SK-N-SH (cell line): ENCODE data around the gene ELMO1. TPM values are rescaled to one million over a fixed set of nuclear protein-coding genes. Genes with fewer than 3 reads are reported as not detected.

ENCODE experiments used
- CTCF ChIA-PET: fragments of 300-600, 350-600 bp; formaldehyde crosslinking; extraction: SDS; loops from one replicate; lab custom pipeline; 2021; lab: Yijun Ruan, JAX
- POLR2A ChIA-PET: fragments of 350-600 bp; sonication (Branson Sonifier 250); formaldehyde crosslinking; extraction: SDS; loops from one replicate; lab custom pipeline; 2020; ENCODE audit warnings: antibody characterized with exemption, inconsistent platforms; lab: Yijun Ruan, JAX
- DNase-seq: peaks from one replicate; pipeline ENCODE4 v3.0.0; 2012
- H2AFZ ChIP-seq: fragments of 200-600 bp; sonication (generic); 2 replicates; pipeline ENCODE4 v1.8.1; 2016; ENCODE audit warnings: antibody characterized with exemption, mild to moderate bottlenecking, low read depth
- H3F3A ChIP-seq: fragments of 200-600 bp; sonication (generic); replicated peaks from 2 replicates; pipeline ENCODE3; 2016; ENCODE audit warnings: antibody characterized with exemption, mild to moderate bottlenecking; ENCODE audit not compliant: insufficient read depth
- H3K27ac ChIP-seq, 2 experiments: fragments of 200-500 bp in 1 of 2; fragments of 200-600 bp in 1 of 2; sonication (Bioruptor generic) in 1 of 2; sonication (generic), shearing (Covaris generic) in 1 of 2; 2 replicates each; pipeline versions ENCODE4 v1.5.1 to v1.6.1; 2014 to 2016; ENCODE audit warnings: low read depth in 2 of 2, inconsistent platforms in 1 of 2, low read length in 1 of 2, mild to moderate bottlenecking in 1 of 2, mixed read lengths in 1 of 2
- H3K27me3 ChIP-seq: fragments of 200-600 bp; sonication (generic), shearing (Covaris generic); 2 replicates; pipeline ENCODE4 v1.6.1; 2016; ENCODE audit warnings: mixed run types; ENCODE audit not compliant: insufficient read depth
- H3K36me3 ChIP-seq, 2 experiments: fragments of 200-500 bp in 1 of 2; fragments of 200-600 bp in 1 of 2; sonication (Bioruptor generic) in 1 of 2; sonication (generic) in 1 of 2; replicated peaks in 1 of 2; 2 replicates each; pipeline versions ENCODE3 to v1.5.1; 2014 to 2016; ENCODE audit warnings: low read length in 1 of 2, mild to moderate bottlenecking in 1 of 2; ENCODE audit not compliant: insufficient read depth in 2 of 2, control insufficient read depth in 1 of 2
- H3K4me1 ChIP-seq, 2 experiments: fragments of 200-500 bp in 1 of 2; fragments of 200-600 bp in 1 of 2; sonication (Bioruptor generic) in 1 of 2; sonication (generic), shearing (Covaris generic) in 1 of 2; 2 replicates each; pipeline versions ENCODE4 v1.5.1 to v1.6.1; 2014 to 2016; ENCODE audit warnings: low read depth in 1 of 2, low read length in 1 of 2, mixed run types in 1 of 2; ENCODE audit not compliant: insufficient read depth in 2 of 2, control insufficient read depth in 1 of 2
- H3K4me2 ChIP-seq: fragments of 200-600 bp; sonication (generic), shearing (Covaris generic); 2 replicates; pipeline ENCODE4 v1.6.1; 2017; ENCODE audit warnings: mixed run types
- H3K4me3 ChIP-seq, 2 experiments: fragments of 200-500 bp in 1 of 2; fragments of 200-600 bp in 1 of 2; sonication (Bioruptor generic) in 1 of 2; sonication (generic), shearing (Covaris generic) in 1 of 2; 2 replicates each; pipeline versions ENCODE4 v1.5.1 to v1.8.1; 2014 to 2016; ENCODE audit warnings: low read depth in 2 of 2, inconsistent platforms in 1 of 2, low read length in 1 of 2, mild to moderate bottlenecking in 1 of 2, mixed read lengths in 1 of 2, moderate library complexity in 1 of 2
- H3K79me2 ChIP-seq: fragments of 200-600 bp; sonication (generic); 2 replicates; pipeline ENCODE4 v1.8.1; 2017; ENCODE audit warnings: mild to moderate bottlenecking; ENCODE audit not compliant: insufficient read depth
- H3K9ac ChIP-seq: fragments of 200-600 bp; sonication (generic); 2 replicates; pipeline ENCODE4 v1.6.1; 2017; ENCODE audit warnings: mixed run types
- H3K9me2 ChIP-seq: fragments of 200-600 bp; sonication (generic); 2 replicates; pipeline ENCODE4 v1.6.1; 2017; ENCODE audit warnings: mixed run types
- H3K9me3 ChIP-seq: fragments of 200-600 bp; sonication (generic); 2 replicates; pipeline ENCODE4 v1.6.1; 2017; ENCODE audit warnings: mixed run types, mild to moderate bottlenecking, moderate library complexity
- H4K20me1 ChIP-seq: fragments of 200-600 bp; sonication (generic); 2 replicates; pipeline ENCODE4 v1.6.1; 2017; ENCODE audit warnings: mild to moderate bottlenecking, mixed run types; ENCODE audit not compliant: insufficient read depth
- CHD2 ChIP-seq: fragments of 150-350 bp; IDR thresholded peaks from 2 replicates; pipeline ENCODE4 v1.6.1; 2018; ENCODE audit warnings: low read length; ENCODE audit not compliant: partially characterized antibody
- CTCF ChIP-seq: fragments of 200-600 bp; sonication (generic); IDR thresholded peaks from 2 replicates; pipeline ENCODE4 v1.6.1; 2017; ENCODE audit warnings: antibody characterized with exemption, mild to moderate bottlenecking, moderate library complexity
- EP300 ChIP-seq, 2 experiments: IDR thresholded peaks; 2 replicates each; pipeline versions ENCODE4 v1.4.0 to v1.6.1; 2012; ENCODE audit warnings: borderline replicate concordance in 1 of 2, low read depth in 1 of 2, low read length in 1 of 2
- FOXM1 ChIP-seq: IDR thresholded peaks from 2 replicates; pipeline ENCODE4 v1.4.0; 2012; ENCODE audit warnings: low read depth, mild to moderate bottlenecking
- IRF3 ChIP-seq: fragments of 150-350 bp; IDR thresholded peaks from 2 replicates; pipeline ENCODE4 v1.6.1; 2016; ENCODE audit warnings: mild to moderate bottlenecking, low read depth, low read length
- JUND ChIP-seq: IDR thresholded peaks from 2 replicates; pipeline ENCODE4 v1.4.0; 2012
- MAX ChIP-seq: IDR thresholded peaks from 2 replicates; pipeline ENCODE4 v1.4.0; 2012; ENCODE audit warnings: low read depth
- MEF2A ChIP-seq: IDR thresholded peaks from 2 replicates; pipeline ENCODE4 v1.4.0; 2012; ENCODE audit warnings: low read depth, borderline replicate concordance
- NFIC ChIP-seq: IDR thresholded peaks from 2 replicates; pipeline ENCODE4 v1.4.0; 2012; ENCODE audit warnings: borderline replicate concordance
- NRF1 ChIP-seq: IDR thresholded peaks from 2 replicates; pipeline ENCODE4 v1.6.1; 2012; ENCODE audit warnings: low read depth, mild to moderate bottlenecking, low read length
- PBX3 ChIP-seq: IDR thresholded peaks from 2 replicates; pipeline ENCODE4; 2012
- POLR2AphosphoS5 ChIP-seq: IDR thresholded peaks from 2 replicates; pipeline ENCODE4 v1.6.1; 2012; ENCODE audit warnings: low read depth, low read length
- RFX5 ChIP-seq: IDR thresholded peaks from 2 replicates; pipeline ENCODE4 v1.6.1; 2012; ENCODE audit warnings: mild to moderate bottlenecking, improper control_type of control experiment, low read length
- YY1 ChIP-seq: IDR thresholded peaks from 2 replicates; pipeline ENCODE4 v1.4.0; 2012; ENCODE audit warnings: low read depth, mild to moderate bottlenecking
- WGBS: methylation state at CpG from one replicate; pipeline ENCODE4 v1.1.6; 2017; ENCODE audit warnings: low lambda C conversion rate; 5-methylcytosine and 5-hydroxymethylcytosine counted together
- polyA plus RNA-seq, 3 experiments: library from polyadenylated mRNA; depleted of rRNA; stranded (reverse); fragments of >200 nt; gene quantifications; 2 replicates each; pipeline ENCODE4 v1.2.3, GENCODE V29; 2012

Gene ELMO1
- polyA plus RNA-seq, 1 of the 3 experiments (the other 2 are of a cell fraction), result 0.64 TPM

GRCh38 chr7:37439653-37440026 lies 9.0 kb downstream of the ELMO1 start:
- POLR2A ChIA-PET, result interaction anchor here (1.6 kb wide), 1 partner anchor 8 kb away, joined by 3 read pairs; no protein-coding TSS in a partner anchor
- CTCF ChIA-PET, result interaction anchor here (0.8 to 2.7 kb wide), 4 partner anchors 8 to 206 kb away, joined by 3 to 11 read pairs (median 6); partner anchors contain the start of gene ELMO1
- DNase-seq, result no peak
- Histone ChIP-seq H3K79me2 (no peaks in the 10 kb centered on the region), H2AFZ (no peak overlapping the region), H3K4me3 (no peak overlapping the region), H3K4me1 (peaks cover 0 to 7% of the 10 kb centered on the region in 2 experiments; a peak in 2 of 4 replicates), H3K9ac (no peak overlapping the region), H3F3A (no peaks in the 10 kb centered on the region), H3K4me2 (no peak overlapping the region), H4K20me1 (no peaks in the 10 kb centered on the region), H3K27ac (no peak overlapping the region), H3K9me3 (0 out of 2 replicates have a peak, but pooled peaks cover 3% of the 10 kb centered on the region), H3K27me3 (no peaks in the 10 kb centered on the region), H3K9me2 (no peaks in the 10 kb centered on the region), H3K36me3 (no peaks in the 10 kb centered on the region)
- WGBS, result 4% methylated on average over 1 of the region's 1 CpG
- TF ChIP-seq CHD2, result no peak
- TF ChIP-seq JUND, result no peak
- TF ChIP-seq NFIC, result no peak
- TF ChIP-seq CTCF, result no peak
- TF ChIP-seq POLR2AphosphoS5, result no peak
- TF ChIP-seq IRF3, result no peak
- no peak for TF ChIP-seq YY1
- TF ChIP-seq EP300 (IDR thresholded peaks at IDR 0.05; ENCODE audit: borderline replicate concordance in 1 of 2, low read depth in 1 of 2, low read length in 1 of 2), result no peak
- TF ChIP-seq MEF2A, result no peak
- TF ChIP-seq PBX3, result no peak
- TF ChIP-seq FOXM1, result no peak
- no peak for TF ChIP-seq MAX
- no peak for TF ChIP-seq NRF1
- no peak for TF ChIP-seq RFX5
